ENCODE measurements around the gene PAFAH2.

PAFAH2 gene

GRCh38 chr1:26031196-26031595 lies 33.3 kb upstream of the PAFAH2 start:
- DNase-seq (ENCODE audit: low spot score): no peak

- DNase-seq (ENCODE audit: low spot score): no peak
These were observed 32.1 kb upstream of the PAFAH2 start for GRCh38 chr1:26029864-26030481.

GRCh38 chr1:26029054-26029863 lies 31.4 kb upstream of the PAFAH2 start:
- no peak for DNase-seq (ENCODE audit: low spot score)

- no peak for DNase-seq (ENCODE audit: low spot score)
These were observed 30.7 kb upstream of the PAFAH2 start for GRCh38 chr1:26028490-26028980.

- DNase-seq (ENCODE audit: low spot score): no peak
These were observed 30.0 kb upstream of the PAFAH2 start for GRCh38 chr1:26027716-26028489.

- DNase-seq (ENCODE audit: low spot score): no peak
These were observed 27.7 kb upstream of the PAFAH2 start for GRCh38 chr1:26025517-26025916.

- no peak for DNase-seq (ENCODE audit: low spot score)
These were observed 27.2 kb upstream of the PAFAH2 start for GRCh38 chr1:26025060-26025459.

GRCh38 chr1:26023826-26024225 lies 26.0 kb upstream of the PAFAH2 start:
- DNase-seq (ENCODE audit: low spot score): no peak

- DNase-seq (ENCODE audit: low spot score): no peak
These were observed 25.1 kb upstream of the PAFAH2 start for GRCh38 chr1:26023009-26023408.

GRCh38 chr1:26022404-26022779 lies 24.5 kb upstream of the PAFAH2 start:
- no peak for DNase-seq (ENCODE audit: low spot score)

- no peak for DNase-seq (ENCODE audit: low spot score)
These were observed 24.0 kb upstream of the PAFAH2 start, which contains the start of gene EXTL1 for GRCh38 chr1:26021647-26022403. Gene EXTL1, plus strand, starts transcription at chr1:26021775. Its CDS starts 872 bp downstream, at chr1:26022647.

GRCh38 chr1:26020941-26021646 lies 23.2 kb upstream of the PAFAH2 start:
- DNase-seq (ENCODE audit: low spot score): no peak

GRCh38 chr1:26020330-26020768 lies 22.5 kb upstream of the PAFAH2 start:
- DNase-seq (ENCODE audit: low spot score): no peak

GRCh38 chr1:26019641-26020315 lies 21.9 kb upstream of the PAFAH2 start:
- DNase-seq (ENCODE audit: low spot score): no peak

- no peak for DNase-seq (ENCODE audit: low spot score)
These were observed 19.7 kb upstream of the PAFAH2 start for GRCh38 chr1:26017606-26018005.

- no peak for DNase-seq (ENCODE audit: low spot score)
These were observed 19.2 kb upstream of the PAFAH2 start for GRCh38 chr1:26016953-26017545.

- no peak for DNase-seq (ENCODE audit: low spot score)
These were observed 18.5 kb upstream of the PAFAH2 start for GRCh38 chr1:26016258-26016952.

GRCh38 chr1:26015358-26015757 lies 17.5 kb upstream of the PAFAH2 start:
- no peak for DNase-seq (ENCODE audit: low spot score)

GRCh38 chr1:26014179-26014578 lies 16.3 kb upstream of the PAFAH2 start:
- DNase-seq (ENCODE audit: low spot score): no peak

GRCh38 chr1:26012864-26013263 lies 15.0 kb upstream of the PAFAH2 start:
- DNase-seq (ENCODE audit: low spot score): no peak

All from CD4-positive, alpha-beta T cell treated with Interleukin-6 at 100 ng/mL for 8 hours (primary cell).